ENCODE measurements around the gene VMO1. TPM values are rescaled to one million over a fixed set of nuclear protein-coding genes. Genes with fewer than 3 reads are reported as not detected.

VMO1 gene
- polyA plus RNA-seq, 1 donor (not counting 4 experiments of a cell fraction or from before 2014, with no cell fraction given) = 0.14 TPM

DNA sequence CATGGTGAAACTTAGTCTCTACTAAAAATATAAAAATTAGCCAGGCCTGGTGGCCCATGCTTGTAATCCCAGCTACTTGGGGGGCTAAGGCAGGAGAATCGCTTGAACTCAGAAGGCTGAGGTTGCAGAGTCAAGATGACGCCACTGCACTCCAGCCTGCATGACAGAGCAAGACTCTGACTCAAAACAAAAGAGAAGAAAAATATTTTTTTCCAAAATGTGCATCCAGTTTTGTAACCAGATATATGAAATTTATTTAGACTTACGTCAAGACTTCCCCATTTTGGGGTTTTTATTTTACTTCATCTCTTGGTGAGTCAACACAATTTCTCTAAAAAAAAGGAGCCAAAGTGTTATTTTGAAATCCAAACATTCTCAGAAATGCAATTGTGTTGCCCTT lies 20.0 kb downstream of the VMO1 start:
- Histone ChIP-seq H4K20me1 (ENCODE audit: control insufficient read depth, extremely low read depth, insufficient read depth, low read length) (no peaks in the 10 kb centered on the region), H3K9me1 (ENCODE audit: control insufficient read depth, extremely low read depth, insufficient read depth, low read length) (no peaks in the 10 kb centered on the region), H2AFZ (ENCODE audit: control insufficient read depth, low read length) (no peak overlapping the region), H3K27ac (ENCODE audit: control insufficient read depth, insufficient read depth, low read length) (no peak overlapping the region), H3K27me3 (ENCODE audit: control insufficient read depth, extremely low read depth, insufficient read depth, low read length) (no peaks in the 10 kb centered on the region), H3K36me3 (ENCODE audit: control insufficient read depth in 2 of 2, extremely low read depth in 1 of 2, insufficient read depth in 2 of 2, low read length in 2 of 2) (no peaks in the 10 kb centered on the region), H3K9me3 (ENCODE audit: control insufficient read depth, low read depth, low read length) (no peaks in the 10 kb centered on the region), H3K4me1 (ENCODE audit: control insufficient read depth, extremely low read depth, insufficient read depth, low read length) (no peaks in the 10 kb centered on the region), H3K9ac (ENCODE audit: control insufficient read depth, extremely low read depth, insufficient read depth, low read length) (no peak overlapping the region), H3K79me2 (ENCODE audit: control insufficient read depth, insufficient read depth, low read length) (no peaks in the 10 kb centered on the region), H3K4me3 (ENCODE audit: control insufficient read depth in 2 of 3, extremely low read depth in 1 of 3, insufficient read depth in 2 of 3, low read depth in 1 of 3, low read length in 3 of 3) (no peak overlapping the region), H3K4me2 (ENCODE audit: control insufficient read depth, extremely low read depth, insufficient read depth, low read depth, low read length) (no peak overlapping the region)
- dilution Hi-C loops (cut with MboI; ENCODE audit: extremely low pct_ligation_motif_present, low sequenced_read_pairs) = no loop called here
- FAIRE-seq (no peak), DNase-seq (ENCODE audit: low read depth, low spot score) (no peak)
- TF ChIP-seq EZH2 (IDR thresholded peaks at IDR 0.05; ENCODE audit: low read length) = no peak
- no peak for TF ChIP-seq CTCF (optimal IDR thresholded peaks at IDR 0.05 in 1 of 3, IDR thresholded peaks at IDR 0.05 in 1 of 3, conservative IDR thresholded peaks at IDR 0.05 in 1 of 3; ENCODE audit: extremely low read depth in 1 of 3, insufficient read depth in 2 of 3, low read length in 3 of 3)

- no peaks in the 10 kb centered on the region for H3K27me3 ChIP-seq (ENCODE audit: control insufficient read depth, extremely low read depth, insufficient read depth, low read length)
- no peaks in the 10 kb centered on the region for H3K36me3 ChIP-seq (ENCODE audit: control insufficient read depth in 2 of 2, extremely low read depth in 1 of 2, insufficient read depth in 2 of 2, low read length in 2 of 2)
- FAIRE-seq (no peak), DNase-seq (ENCODE audit: low read depth, low spot score) (no peak)
- H3K9me3 ChIP-seq (ENCODE audit: control insufficient read depth, low read depth, low read length) = no peaks in the 10 kb centered on the region
- no peak overlapping the region for H3K9ac ChIP-seq (ENCODE audit: control insufficient read depth, extremely low read depth, insufficient read depth, low read length)
- H2AFZ ChIP-seq (ENCODE audit: control insufficient read depth, low read length) = no peak overlapping the region
- H4K20me1 ChIP-seq (ENCODE audit: control insufficient read depth, extremely low read depth, insufficient read depth, low read length) = no peaks in the 10 kb centered on the region
- H3K79me2 ChIP-seq (ENCODE audit: control insufficient read depth, insufficient read depth, low read length) = no peaks in the 10 kb centered on the region
- H3K4me3 ChIP-seq (ENCODE audit: control insufficient read depth in 2 of 3, extremely low read depth in 1 of 3, insufficient read depth in 2 of 3, low read depth in 1 of 3, low read length in 3 of 3) = no peak overlapping the region
- no peak overlapping the region for H3K27ac ChIP-seq (ENCODE audit: control insufficient read depth, insufficient read depth, low read length)
- no peaks in the 10 kb centered on the region for H3K4me1 ChIP-seq (ENCODE audit: control insufficient read depth, extremely low read depth, insufficient read depth, low read length)
- no peak overlapping the region for H3K4me2 ChIP-seq (ENCODE audit: control insufficient read depth, extremely low read depth, insufficient read depth, low read depth, low read length)
- no peak for TF ChIP-seq EZH2 (IDR thresholded peaks at IDR 0.05; ENCODE audit: low read length)
- TF ChIP-seq CTCF (optimal IDR thresholded peaks at IDR 0.05 in 1 of 3, IDR thresholded peaks at IDR 0.05 in 1 of 3, conservative IDR thresholded peaks at IDR 0.05 in 1 of 3; ENCODE audit: extremely low read depth in 1 of 3, insufficient read depth in 2 of 3, low read length in 3 of 3) = no peak
- no peaks in the 10 kb centered on the region for H3K9me1 ChIP-seq (ENCODE audit: control insufficient read depth, extremely low read depth, insufficient read depth, low read length)
- dilution Hi-C loops (cut with MboI; ENCODE audit: extremely low pct_ligation_motif_present, low sequenced_read_pairs) = no loop called here
Observed at GRCh38 chr17:4764595-4764994, 21.6 kb downstream of the VMO1 start.

All from keratinocyte (primary cell).